HCT116 (cell line): ENCODE measurements around the gene FAM111A. TPM values are rescaled to one million over a fixed set of nuclear protein-coding genes. Genes with fewer than 3 reads are reported as not detected.

Experiments
- ATAC-seq: fragments of 200-7000 bp; cut with Tn5 transposase; 2 replicates; pipeline ENCODE4 v1.9.1; 2020; ENCODE audit warnings: mild to moderate bottlenecking, moderate library complexity
- BruUV-seq: library from RNA; stranded (reverse); fragments of 400-500 nt; replicated peaks from 2 replicates; lab custom pipeline; 2021; lab: Mats Ljungman, UMichigan
- CTCF ChIA-PET: fragments of 300-600 bp; sonication (Branson Sonifier 250); formaldehyde crosslinking; loops from one replicate; lab custom pipeline; 2021; ENCODE audit warnings: antibody characterized with exemption; lab: Charles Lee
- POLR2A ChIA-PET: fragments of 300-600, 350-600 bp; sonication (Branson Sonifier 250); formaldehyde crosslinking; loops from one replicate; lab custom pipeline; 2021; ENCODE audit warnings: antibody characterized with exemption; lab: Charles Lee
- RAD21 ChIA-PET, 2 experiments: fragments of 300-600 bp; sonication (Branson Sonifier 250); formaldehyde crosslinking; loops; one replicate each; lab custom pipeline; 2023; ENCODE audit warnings: low total read pairs in 2 of 2; ENCODE audit not compliant: uncharacterized antibody in 2 of 2, unreplicated experiment in 2 of 2, low non-redundant PET in 1 of 2; lab: Charles Lee
- DNase-seq: peaks from one replicate; pipeline ENCODE4 v3.0.0-alpha.2; 2010; ENCODE audit warnings: low read depth, low spot score
- H2AFZ ChIP-seq: fragments of 200-600 bp; shearing (Covaris generic), sonication (generic); 2 replicates; pipeline ENCODE4 v1.6.1; 2017; ENCODE audit warnings: low read depth, mixed run types, mixed read lengths, antibody characterized with exemption, low read length; ENCODE audit not compliant: poor library complexity, severe bottlenecking
- H3K27ac ChIP-seq: 2 replicates; pipeline ENCODE4 v1.5.1; 2012; ENCODE audit warnings: low read depth, low read length
- H3K27me3 ChIP-seq: fragments of 200-600 bp; sonication (generic); 2 replicates; pipeline ENCODE4 v1.6.1; 2016; ENCODE audit warnings: mixed run types, low read length, mixed read lengths; ENCODE audit not compliant: insufficient read depth
- H3K36me3 ChIP-seq, 2 experiments: fragments of 200-500 bp in 1 of 2; fragments of 200-600 bp in 1 of 2; sonication (Bioruptor generic) in 1 of 2; sonication (generic) in 1 of 2; 2 replicates each; pipeline versions ENCODE4 v1.5.1 to v1.6.1; 2014 to 2016; ENCODE audit warnings: low read length in 2 of 2, inconsistent platforms in 1 of 2, mixed read lengths in 1 of 2, mixed run types in 1 of 2; ENCODE audit not compliant: insufficient read depth in 2 of 2, control insufficient read depth in 1 of 2
- H3K4me1 ChIP-seq, 2 experiments: fragments of 200-600 bp in 1 of 2; sonication (generic) in 1 of 2; 2 replicates each; pipeline versions ENCODE4 v1.5.1 to v1.6.1; 2012 to 2017; ENCODE audit warnings: low read length in 2 of 2, inconsistent platforms in 1 of 2, mild to moderate bottlenecking in 1 of 2, mixed read lengths in 1 of 2, mixed run types in 1 of 2, moderate library complexity in 1 of 2; ENCODE audit not compliant: insufficient read depth in 2 of 2, control insufficient read depth in 1 of 2
- H3K4me2 ChIP-seq: fragments of 200-600 bp; sonication (generic); 2 replicates; pipeline ENCODE4 v1.6.1; 2017; ENCODE audit warnings: mixed run types, low read length, mixed read lengths
- H3K4me3 ChIP-seq, 2 experiments: fragments of 200-600 bp in 1 of 2; sonication (generic) in 1 of 2; replicated peaks in 1 of 2; 2 replicates each; pipeline ENCODE4 v1.5.1; 2011 to 2016; ENCODE audit warnings: low read length in 2 of 2, control low read depth in 1 of 2, low read depth in 1 of 2, mild to moderate bottlenecking in 1 of 2, mixed read lengths in 1 of 2, mixed run types in 1 of 2
- H3K79me2 ChIP-seq: fragments of 200-600 bp; sonication (generic); 2 replicates; pipeline ENCODE4 v1.6.1; 2017; ENCODE audit warnings: mild to moderate bottlenecking, mixed run types, low read length, moderate library complexity, mixed read lengths; ENCODE audit not compliant: insufficient read depth
- H3K9ac ChIP-seq: fragments of 200-600 bp; sonication (generic); 2 replicates; pipeline ENCODE4 v1.6.1; 2016; ENCODE audit warnings: low read length, mixed read lengths
- H3K9me2 ChIP-seq: fragments of 200-600 bp; sonication (generic), shearing (Covaris generic); 2 replicates; pipeline ENCODE4 v1.6.1; 2017; ENCODE audit warnings: mixed run types, mild to moderate bottlenecking, moderate library complexity; ENCODE audit not compliant: insufficient read depth
- H3K9me3 ChIP-seq, 2 experiments: fragments of 200-500 bp in 1 of 2; fragments of 200-600 bp in 1 of 2; sonication (Bioruptor generic) in 1 of 2; sonication (generic) in 1 of 2; 2 replicates each; pipeline ENCODE4 v1.6.1; 2014 to 2017; ENCODE audit warnings: low read length in 2 of 2, mixed read lengths in 2 of 2, inconsistent platforms in 1 of 2, low read depth in 1 of 2, mild to moderate bottlenecking in 1 of 2, mixed run types in 1 of 2, moderate library complexity in 1 of 2; ENCODE audit not compliant: control insufficient read depth in 1 of 2, insufficient read depth in 1 of 2
- H4K20me1 ChIP-seq: fragments of 200-600 bp; sonication (generic), shearing (Covaris generic); 2 replicates; pipeline ENCODE4 v1.6.1; 2017; ENCODE audit warnings: mixed run types, mild to moderate bottlenecking, moderate library complexity; ENCODE audit not compliant: insufficient read depth
- EGR1 ChIP-seq: IDR thresholded peaks from 2 replicates; pipeline ENCODE4 v1.6.1; 2012; ENCODE audit warnings: low read depth
- EZH2 ChIP-seq: fragments of 200-600 bp; sonication (generic); IDR thresholded peaks from 2 replicates; pipeline ENCODE4 v1.6.1; 2017; ENCODE audit warnings: antibody characterized with exemption, mixed run types
- FOSL1 ChIP-seq: IDR thresholded peaks from 2 replicates; pipeline ENCODE4 v1.6.1; 2012; ENCODE audit warnings: low read depth
- MAX ChIP-seq: IDR thresholded peaks from 2 replicates; pipeline ENCODE4 v1.6.1; 2012
- RAD21 ChIP-seq: IDR thresholded peaks from 2 replicates; pipeline ENCODE4 v1.6.1; 2012; ENCODE audit warnings: low read depth, mild to moderate bottlenecking
- REST ChIP-seq: IDR thresholded peaks from 2 replicates; pipeline ENCODE4 v1.6.1; 2012; ENCODE audit warnings: low read depth
- SIN3A ChIP-seq: IDR thresholded peaks from 2 replicates; pipeline ENCODE4 v1.6.1; 2012; ENCODE audit warnings: low read depth
- SRF ChIP-seq: IDR thresholded peaks from 2 replicates; pipeline ENCODE4 v1.6.1; 2012; ENCODE audit warnings: low read depth
- TCF7L2 ChIP-seq: IDR thresholded peaks from 2 replicates; pipeline ENCODE4 v1.7.0; 2011; ENCODE audit warnings: borderline replicate concordance, inconsistent platforms; ENCODE audit not compliant: insufficient read depth, insufficient read length; ENCODE audit errors: extremely low read depth
- YY1 ChIP-seq: IDR thresholded peaks from 2 replicates; pipeline ENCODE4 v1.6.1; 2011; ENCODE audit warnings: low read length, low read depth, moderate library complexity, mild to moderate bottlenecking; ENCODE audit not compliant: insufficient replicate concordance; ENCODE audit errors: extremely low read depth
- ZNF274 ChIP-seq: fragments of 200-500 bp; sonication (Bioruptor generic); IDR thresholded peaks from 2 replicates; pipeline ENCODE4 v1.6.1; 2014; ENCODE audit warnings: mild to moderate bottlenecking, low read depth, low read length, inconsistent platforms
- intact Hi-C: fragments of 100-400 bp; cut with micrococcal nuclease; formaldehyde crosslinking; loops from 2 replicates; pipeline ENCODE4 v1.10.0; 2022
- total RNA-seq: library from RNA; stranded (reverse); gene quantifications from one replicate; pipeline ENCODE4 v1.2.1, GENCODE V29; 2021; ENCODE audit not compliant: unreplicated experiment

FAM111A gene
- total RNA-seq, 1 experiment from 2014 or later: 30.3 TPM

- Histone ChIP-seq H3K9me3 (no peaks in the 10 kb centered on the region), H3K27ac (no peak overlapping the region), H3K79me2 (no peaks in the 10 kb centered on the region), H4K20me1 (no peaks in the 10 kb centered on the region), H3K9me2 (no peaks in the 10 kb centered on the region), H3K4me1 (no peaks in the 10 kb centered on the region), H3K27me3 (no peaks in the 10 kb centered on the region), H2AFZ (no peak overlapping the region), H3K36me3 (0 out of 4 replicates have a peak, but pooled peaks cover 0 to 2% of the 10 kb centered on the region in 2 experiments), H3K4me2 (no peak overlapping the region), H3K9ac (no peak overlapping the region), H3K4me3 (no peak overlapping the region)
- CTCF ChIA-PET: interaction anchor here (1.4 kb wide), 1 partner anchor 14 kb away, joined by 4 read pairs; no protein-coding TSS in a partner anchor
- POLR2A ChIA-PET: no interaction called here
- intact Hi-C loops: no loop called here
- ATAC-seq: no peak
- no TSS peak for BruUV-seq
- RAD21 ChIA-PET: no interaction called here
- no peak for DNase-seq
- no peak for TF ChIP-seq REST
- no peak for TF ChIP-seq EGR1
Observed at GRCh38 chr11:59192446-59193020, 49.9 kb downstream of the FAM111A start.

- no peaks in the 10 kb centered on the region for H3K9me3 ChIP-seq
- H3K9ac ChIP-seq: no peak overlapping the region
- ChIA-PET CTCF (interaction anchor here (1.1 to 1.4 kb wide), 2 partner anchors 12 to 13 kb away, joined by 3 to 4 read pairs; no protein-coding TSS in a partner anchor), POLR2A (interaction anchor here (1.4 kb wide), 1 partner anchor 9 kb away, joined by 3 read pairs; no protein-coding TSS in a partner anchor), RAD21 (no interaction called here)
- 0 out of 4 replicates have a peak, but pooled peaks cover 0 to 2% of the 10 kb centered on the region in 2 experiments for H3K36me3 ChIP-seq
- H4K20me1 ChIP-seq: no peaks in the 10 kb centered on the region
- intact Hi-C loops: no loop called here
- no TSS peak for BruUV-seq
- H2AFZ ChIP-seq: no peak overlapping the region
- no peak for DNase-seq
- no peaks in the 10 kb centered on the region for H3K79me2 ChIP-seq
- H3K27ac ChIP-seq: no peak overlapping the region
- no peaks in the 10 kb centered on the region for H3K4me1 ChIP-seq
- H3K4me3 ChIP-seq: no peak overlapping the region
- H3K27me3 ChIP-seq: no peaks in the 10 kb centered on the region
- no peak overlapping the region for H3K4me2 ChIP-seq
- H3K9me2 ChIP-seq: no peaks in the 10 kb centered on the region
- ATAC-seq: no peak
- no peak for TF ChIP-seq MAX
- no peak for TF ChIP-seq YY1
- TF ChIP-seq EZH2: no peak
- TF ChIP-seq TCF7L2: no peak
- no peak for TF ChIP-seq FOSL1
- no peak for TF ChIP-seq RAD21
- TF ChIP-seq ZNF274: no peak
- TF ChIP-seq REST: no peak
- TF ChIP-seq SIN3A: no peak
- TF ChIP-seq SRF: no peak
Observed at GRCh38 chr11:59193587-59194130, 51.0 kb downstream of the FAM111A start.
